ENCODE measurements around the gene ZCCHC4. TPM values are rescaled to one million over a fixed set of nuclear protein-coding genes. Genes with fewer than 3 reads are reported as not detected.
A peak's percentile ranks its signal among the peaks of the same experiment; 100 is the strongest.

The ZCCHC4 gene
- total RNA-seq, 1 donor from 2014 or later: 8.4 TPM

DNA sequence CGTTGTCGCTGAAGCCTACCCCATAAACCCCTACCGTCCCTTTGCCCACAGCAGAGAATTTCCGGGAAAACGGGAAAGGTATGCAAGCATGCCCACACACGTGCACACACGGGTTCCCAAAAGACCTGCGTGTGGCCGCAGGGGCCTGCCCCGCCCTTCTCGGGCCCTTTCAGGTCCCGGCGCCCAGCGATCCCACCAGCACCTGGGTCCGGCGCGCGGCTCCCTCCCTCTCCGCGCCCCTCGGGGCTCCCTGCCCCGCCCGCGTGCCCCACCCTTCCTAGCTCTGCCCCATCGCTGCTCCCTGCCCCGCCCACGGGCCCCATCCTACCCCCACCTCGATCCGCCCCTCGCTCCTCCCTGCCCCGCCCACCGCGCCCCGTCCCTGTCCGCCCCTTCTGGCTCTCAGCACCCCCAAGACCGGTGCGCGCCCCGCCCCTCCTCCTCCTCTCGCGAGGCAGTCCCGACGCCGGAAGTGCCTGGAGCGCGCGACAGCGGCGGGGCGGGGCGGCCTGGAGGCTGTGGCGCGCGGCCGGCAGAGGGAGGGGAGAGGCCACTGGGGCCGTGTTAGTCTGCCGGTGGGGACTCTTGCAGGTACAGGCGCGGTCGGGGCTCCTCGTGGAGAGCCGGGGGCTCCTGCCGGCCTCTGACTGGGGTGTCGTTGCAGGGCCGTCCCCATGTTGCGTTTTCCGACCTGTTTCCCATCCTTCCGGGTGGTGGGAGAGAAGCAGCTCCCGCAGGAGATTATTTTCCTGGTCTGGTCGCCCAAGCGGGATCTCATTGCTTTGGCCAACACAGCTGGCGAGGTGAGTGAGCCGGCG is 64.4 kb downstream of the ZCCHC4 start, which contains the start of gene ANAPC4:
Gene ANAPC4 (plus strand): TSS at position 510 of the 818 bp plus-strand sequence. CDS start 165 bp downstream, at position 675.
- DNase-seq (ENCODE audit: low spot score): peak; percentile 98

DNA sequence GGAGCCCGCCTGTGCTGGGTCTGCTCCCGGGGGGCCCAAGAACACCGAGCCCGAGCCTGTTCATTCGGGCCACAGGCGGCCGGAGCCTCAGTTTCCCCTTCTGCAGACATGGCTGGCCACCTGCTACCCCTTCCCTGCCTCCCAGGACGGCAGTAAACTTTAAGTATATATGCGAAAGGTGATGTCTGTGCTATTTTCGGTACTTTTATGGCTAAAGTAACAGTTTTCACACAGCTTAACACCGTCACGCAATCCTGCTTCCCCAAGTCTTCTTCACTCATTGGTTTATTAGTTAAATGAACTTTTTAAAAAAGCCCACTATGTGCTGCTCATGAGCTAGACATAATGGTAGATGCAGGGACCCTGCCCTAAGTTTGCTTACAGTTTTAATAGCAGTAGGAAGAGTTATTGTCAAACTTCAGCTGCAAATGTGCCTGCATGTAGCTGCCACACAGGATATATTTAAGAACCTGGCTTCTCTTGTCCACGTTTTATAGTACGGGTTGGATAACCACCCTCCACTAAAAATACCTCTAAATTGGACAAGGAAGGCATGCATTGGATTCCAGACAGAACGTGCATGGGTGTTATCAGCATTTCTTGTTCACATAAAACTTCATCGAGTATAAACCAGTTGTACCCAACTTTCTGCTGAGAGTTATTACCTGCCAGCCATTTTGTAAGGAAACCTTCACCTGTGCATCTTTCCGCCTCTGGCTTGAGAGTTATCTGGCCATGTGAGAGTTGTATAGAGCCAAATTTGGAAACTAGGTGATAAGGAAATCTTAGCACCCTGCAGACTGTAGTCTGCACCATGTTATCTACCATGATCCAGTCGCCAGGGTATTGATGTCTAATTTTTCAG is 65.2 kb downstream of the ZCCHC4 start:
- no peak for DNase-seq (ENCODE audit: low spot score)

DNA sequence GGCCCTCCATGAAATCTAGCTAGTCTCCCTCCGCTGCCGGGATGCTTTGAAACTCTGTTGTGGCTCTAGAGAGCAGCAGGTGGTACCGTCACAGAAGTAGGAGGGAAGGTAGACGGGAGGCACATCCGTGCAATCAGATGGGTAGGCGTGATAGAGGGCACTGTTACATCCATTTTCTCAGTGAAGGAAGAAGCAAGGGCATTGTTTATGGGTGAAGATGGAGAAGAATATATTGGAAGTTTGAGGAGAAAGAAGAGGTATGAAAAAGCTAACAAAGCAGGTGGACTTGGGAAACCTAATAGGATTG is 65.8 kb downstream of the ZCCHC4 start:
- DNase-seq (ENCODE audit: low spot score): no peak

DNA sequence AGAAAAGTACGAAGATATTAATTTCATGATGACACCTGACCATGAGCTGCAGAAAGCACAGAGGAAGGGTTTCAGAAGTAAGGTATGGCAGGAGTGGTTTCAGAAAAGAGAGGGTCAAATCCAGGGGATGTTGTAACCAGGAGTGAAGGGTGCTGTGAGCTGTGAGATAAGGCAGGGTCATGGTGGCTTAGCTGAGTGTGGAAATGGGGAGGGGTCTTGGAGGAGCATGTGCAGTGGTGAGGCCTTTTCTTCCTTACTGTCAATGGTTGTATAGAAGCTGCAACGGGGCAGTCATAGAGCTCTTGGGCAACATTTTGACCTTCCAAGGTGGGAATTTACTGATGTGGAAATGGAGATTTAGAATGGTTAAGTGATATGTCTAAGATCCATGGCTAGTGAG is 67.0 kb downstream of the ZCCHC4 start:
- no peak for DNase-seq (ENCODE audit: low spot score)

DNA sequence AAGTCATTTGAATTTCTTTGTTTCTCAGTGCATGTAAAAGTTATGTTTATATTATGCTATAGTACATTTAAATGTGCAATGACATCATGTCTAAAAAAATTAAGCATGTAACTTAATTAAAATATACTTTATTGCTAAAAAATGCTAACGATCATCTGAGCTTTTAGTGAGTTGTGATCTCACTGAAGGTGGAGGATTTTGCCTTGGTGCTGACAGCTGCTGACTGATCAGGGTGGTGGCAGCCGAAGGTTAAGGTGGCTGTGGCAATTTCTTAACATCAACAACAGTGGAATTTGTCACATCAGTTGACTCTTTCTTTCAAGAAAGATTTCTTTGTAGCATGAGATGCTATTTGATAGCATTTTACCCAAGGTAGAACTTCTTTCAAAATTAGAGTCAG is 71.1 kb downstream of the ZCCHC4 start:
- no peak for DNase-seq (ENCODE audit: low spot score)

DNA sequence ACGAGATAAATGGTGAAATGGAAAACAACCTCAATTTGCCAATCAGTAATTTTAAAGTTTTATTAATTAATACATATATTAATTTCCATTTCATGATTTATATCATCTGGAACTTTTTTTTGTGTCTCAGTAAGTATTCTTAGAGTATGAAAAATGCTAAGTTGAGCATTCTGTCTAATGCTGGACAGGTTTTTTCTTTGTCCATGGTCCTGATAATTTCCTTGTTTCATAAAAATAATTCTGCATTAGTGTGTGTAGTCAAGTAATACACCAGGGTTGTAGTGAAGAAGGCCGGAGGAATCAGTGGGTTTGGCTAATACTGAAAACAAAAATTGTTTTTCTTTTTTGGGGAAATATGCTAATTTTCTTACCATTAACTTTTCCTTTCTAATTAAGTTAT is 74.4 kb downstream of the ZCCHC4 start:
- no peak for DNase-seq (ENCODE audit: low spot score)

DNA sequence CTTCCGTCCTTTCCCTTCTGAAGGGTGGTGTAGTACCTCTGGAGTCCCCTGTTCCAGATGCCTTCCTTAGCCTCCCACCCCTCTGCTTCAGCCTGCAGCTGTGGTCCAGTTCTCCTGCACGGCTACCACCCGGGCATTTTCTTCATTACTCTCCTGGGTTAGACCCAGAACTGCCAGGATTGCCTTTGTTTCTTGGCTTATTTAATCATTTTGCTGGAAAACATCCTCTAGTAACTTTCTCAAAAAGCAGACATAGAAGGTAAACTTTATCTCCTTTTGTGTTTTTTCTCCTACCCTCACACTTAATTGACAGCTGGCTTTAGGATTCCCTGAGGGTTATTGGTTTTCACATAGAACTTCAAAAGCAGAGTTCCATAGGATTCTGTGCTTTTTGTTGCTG is 84.7 kb downstream of the ZCCHC4 start:
- DNase-seq (ENCODE audit: low spot score): no peak

DNA sequence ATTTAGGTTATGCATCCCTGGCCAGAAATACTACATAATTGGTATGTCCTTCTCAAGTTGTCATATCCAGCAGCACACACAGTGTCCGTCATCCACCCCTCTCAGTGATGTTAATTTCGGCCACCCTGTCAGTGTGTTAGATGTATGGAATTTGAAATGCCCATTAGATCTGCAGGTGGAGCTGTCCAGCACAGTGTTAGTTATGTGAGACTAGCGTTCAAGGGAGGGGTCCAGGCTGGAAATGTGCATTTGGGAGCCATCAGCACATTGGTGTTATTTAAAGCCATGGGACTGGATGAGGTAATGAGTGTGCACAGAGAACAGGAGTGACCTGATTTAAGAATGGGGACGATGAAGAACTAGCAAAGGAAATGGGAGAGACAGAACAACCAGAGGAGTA is 86.9 kb downstream of the ZCCHC4 start:
- DNase-seq (ENCODE audit: low spot score): no peak

DNA sequence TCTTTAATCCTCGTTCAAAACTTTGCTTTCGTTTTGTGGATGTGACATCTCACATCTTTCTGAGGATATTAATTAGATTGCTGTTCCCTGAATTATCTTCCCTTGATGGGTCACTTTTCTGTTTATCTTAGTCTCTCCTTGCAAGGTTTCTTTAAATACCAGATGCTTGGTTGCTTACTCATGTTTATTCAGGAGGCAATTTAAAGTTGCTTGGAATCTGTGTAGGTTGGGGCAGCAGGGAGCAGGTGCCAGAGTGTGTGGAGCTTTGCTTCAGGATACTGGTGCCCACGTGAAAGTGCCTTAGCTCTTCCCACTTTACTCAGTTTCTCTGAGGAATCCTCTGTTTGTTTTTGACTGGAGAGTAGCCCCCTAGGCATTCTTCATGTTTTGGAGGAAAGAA is 88.5 kb downstream of the ZCCHC4 start:
- no peak for DNase-seq (ENCODE audit: low spot score)

DNA sequence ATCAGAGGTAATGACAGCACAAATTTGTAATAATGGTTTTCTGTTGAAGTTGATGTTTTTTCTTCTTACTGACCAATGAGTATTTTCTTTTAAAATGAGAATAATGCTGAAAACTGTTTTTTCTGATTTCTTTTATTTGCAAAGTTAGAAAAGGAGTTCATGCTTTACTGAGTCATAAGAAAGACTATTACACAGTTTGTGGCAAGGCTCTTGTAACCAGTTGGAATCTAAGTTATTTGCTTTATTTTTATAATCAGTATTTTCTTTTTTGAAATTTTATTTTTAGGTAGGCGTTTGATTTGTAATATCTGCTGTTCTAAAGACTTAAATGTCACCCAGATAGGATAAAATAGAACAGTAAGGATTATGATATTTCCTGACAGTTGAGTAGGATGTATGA is 89.9 kb downstream of the ZCCHC4 start:
- DNase-seq (ENCODE audit: low spot score): no peak

DNA sequence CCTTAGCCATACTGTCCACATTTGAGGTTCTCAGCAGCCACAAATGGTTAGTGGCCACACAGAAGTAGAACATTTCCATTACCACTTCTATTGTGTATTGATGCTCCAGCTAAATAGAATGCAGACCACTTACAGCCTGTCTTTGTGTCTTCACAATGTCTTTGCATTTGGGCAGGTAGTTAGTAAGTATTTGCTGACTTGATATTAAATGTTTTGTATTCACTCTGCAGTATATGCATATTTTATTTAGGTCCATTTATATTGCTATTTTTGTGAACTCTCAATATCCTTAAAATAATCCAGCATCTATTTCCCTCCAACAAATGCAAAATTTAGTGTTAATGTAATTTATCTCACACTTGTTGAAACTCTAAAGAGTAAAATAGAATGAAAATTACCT is 91.1 kb downstream of the ZCCHC4 start:
- DNase-seq (ENCODE audit: low spot score): no peak

DNA sequence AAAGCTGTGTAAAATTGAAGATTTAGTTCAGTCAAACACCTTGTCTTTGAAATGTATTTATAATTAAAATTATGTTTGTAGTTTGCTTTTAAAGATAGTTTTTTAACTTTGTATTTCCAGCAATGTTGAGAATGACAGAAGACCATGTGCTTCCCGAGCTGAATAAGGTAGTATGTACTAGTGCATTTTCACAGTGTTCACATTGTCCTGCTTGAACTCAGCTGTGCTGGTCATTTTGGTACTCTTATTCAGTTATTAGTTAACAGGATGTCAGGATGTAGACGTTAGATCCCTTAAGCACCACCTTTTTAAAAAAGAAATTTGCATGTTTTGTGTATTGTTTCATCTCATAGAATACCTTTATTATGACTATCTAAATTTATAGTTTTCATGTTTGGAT is 92.9 kb downstream of the ZCCHC4 start:
- no peak for DNase-seq (ENCODE audit: low spot score)

DNA sequence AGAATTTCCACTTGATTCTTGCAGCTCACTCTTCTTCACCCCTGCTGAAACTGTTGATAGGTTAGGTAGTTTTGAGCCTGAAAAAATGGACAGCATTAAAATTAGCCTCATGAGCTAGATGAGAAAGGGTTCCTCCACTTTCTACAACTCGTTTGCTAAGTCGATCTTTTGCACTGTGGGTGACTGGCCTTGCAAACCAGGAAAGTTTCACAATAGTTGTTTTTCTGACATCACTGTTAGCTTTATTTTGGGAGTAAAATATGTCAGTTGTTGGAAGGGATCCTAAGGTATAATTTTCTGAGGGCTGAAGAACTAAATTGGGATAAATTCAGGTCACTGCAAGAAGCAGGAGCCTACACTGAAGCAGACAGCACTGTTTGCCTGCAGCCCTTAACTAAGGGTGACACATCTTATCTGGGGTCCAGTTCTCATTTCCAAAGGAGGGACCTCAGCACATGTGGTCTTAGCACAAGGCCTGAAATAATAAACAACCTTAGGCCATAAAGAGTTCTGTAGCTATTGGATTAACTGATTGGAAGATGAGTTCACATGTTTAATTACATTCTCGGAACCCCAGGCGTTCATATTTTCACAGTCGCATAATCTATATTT is 93.6 kb downstream of the ZCCHC4 start:
- DNase-seq (ENCODE audit: low spot score): no peak

DNA sequence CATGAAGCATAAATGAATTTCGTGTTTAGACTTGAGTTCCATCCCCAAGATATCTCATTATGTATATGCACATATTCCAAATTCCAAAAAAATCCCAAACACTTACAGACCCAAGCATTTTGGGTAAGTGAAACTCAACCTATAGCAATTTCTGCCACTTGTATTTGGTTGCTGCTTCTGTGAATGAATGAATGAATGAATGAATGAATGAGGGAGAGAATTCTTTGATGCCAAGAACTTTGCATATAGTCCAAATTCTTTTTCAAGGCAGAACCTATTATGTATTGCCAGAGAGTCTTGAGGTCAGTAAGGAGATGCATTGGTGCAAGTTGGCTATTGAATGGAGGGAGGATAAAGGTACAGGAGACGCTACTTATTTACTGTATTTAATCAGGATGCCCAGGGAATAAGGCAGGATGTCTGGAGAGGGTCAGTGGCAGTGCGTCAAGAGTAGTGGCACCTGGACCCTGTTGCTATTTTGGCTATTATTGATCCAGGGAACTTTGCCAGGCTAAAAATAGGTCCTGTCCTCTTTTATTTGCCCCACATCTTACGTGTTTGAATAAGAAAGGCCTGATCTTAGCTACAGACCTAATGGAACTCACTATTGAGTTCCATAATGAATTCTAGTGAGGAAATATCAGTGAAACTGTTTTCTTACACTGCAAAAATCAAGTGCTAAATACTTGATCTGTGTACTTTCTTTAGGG is 98.4 kb downstream of the ZCCHC4 start:
- DNase-seq (ENCODE audit: low spot score): no peak

DNA sequence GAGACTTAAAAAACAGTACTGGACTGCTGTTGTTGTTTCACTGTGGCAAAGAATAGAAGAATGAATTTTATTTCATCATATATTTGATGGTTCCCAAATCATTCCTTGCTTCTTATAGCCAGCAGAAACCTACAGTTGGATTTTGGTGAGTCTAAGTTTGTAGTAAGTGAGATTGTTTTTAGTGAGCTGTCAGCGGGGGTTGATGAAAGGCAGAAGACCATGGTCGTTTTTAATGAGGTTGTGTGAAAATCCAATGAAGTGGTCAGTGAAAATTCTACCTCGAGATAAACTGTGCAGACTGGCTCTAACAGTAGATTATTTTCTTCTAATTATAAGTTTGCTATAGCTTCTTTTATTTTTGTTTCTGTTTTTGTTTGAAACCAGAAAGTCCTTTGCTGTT is 100.7 kb downstream of the ZCCHC4 start:
- no peak for DNase-seq (ENCODE audit: low spot score)

DNA sequence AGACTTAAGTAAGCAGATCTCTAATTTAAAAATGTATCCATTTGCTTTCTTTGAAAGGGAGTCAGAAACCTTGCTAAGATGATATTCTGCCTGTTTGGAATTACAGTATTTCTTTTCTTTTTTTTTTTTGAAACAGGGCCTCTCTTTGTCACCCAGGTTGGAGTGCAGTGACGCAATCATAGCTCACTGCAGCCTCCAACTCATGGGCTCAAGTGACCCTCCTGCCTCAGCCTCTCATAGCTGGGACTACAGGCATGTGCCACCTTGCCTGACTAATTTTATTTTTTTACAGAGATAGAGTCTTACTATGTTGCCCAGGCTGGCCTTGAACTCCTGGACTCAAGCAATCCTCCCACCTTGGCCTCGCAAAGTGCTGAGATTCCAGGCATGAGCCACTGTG is 104.4 kb downstream of the ZCCHC4 start:
- no peak for DNase-seq (ENCODE audit: low spot score)

Other genes starting within 250 kb of the ZCCHC4 start
- 6.7 TPM for gene SEPSECS, start 152.3 kb upstream of the ZCCHC4 start, total RNA-seq
- gene PI4K2B, start 78.7 kb upstream of the ZCCHC4 start, total RNA-seq: 12.2 TPM
- 22.5 TPM for gene ANAPC4, start 64.5 kb downstream of the ZCCHC4 start, total RNA-seq